H1 (cell line): ENCODE data around the gene NEDD4L. TPM values are rescaled to one million over a fixed set of nuclear protein-coding genes. Genes with fewer than 3 reads are reported as not detected.

Experiments used
- CTCF ChIA-PET: fragments of 300-600 bp; sonication (Branson Sonifier 250); formaldehyde crosslinking; loops from one replicate; lab custom pipeline; 2021; ENCODE audit not compliant: partially characterized antibody; lab: Charles Lee
- POLR2A ChIA-PET: fragments of 300-600 bp; sonication (Branson Sonifier 250); formaldehyde crosslinking; loops from one replicate; lab custom pipeline; 2021; ENCODE audit warnings: inconsistent platforms; ENCODE audit not compliant: partially characterized antibody; lab: Charles Lee
- DNase-seq, 2 experiments: peaks; one replicate each; pipeline versions ENCODE4 v3.0.0 to v3.0.0-alpha.2; 2010 to 2022; ENCODE audit warnings: low spot score in 2 of 2, low read depth in 1 of 2, mixed read lengths in 1 of 2
- FAIRE-seq: peaks from 2 replicates; lab custom pipeline; 2011; peaks lifted over from hg19 to GRCh38; lab: Jason Lieb, UNC
- H2AFZ ChIP-seq: 2 replicates; pipeline ENCODE4 v1.8.1; 2012; ENCODE audit warnings: low read length, inconsistent platforms
- H2AK5ac ChIP-seq: 2 replicates; pipeline ENCODE4 v1.6.1; 2013; ENCODE audit warnings: low read depth, low read length
- H2BK120ac ChIP-seq: replicated peaks from 2 replicates; pipeline ENCODE3; 2013; ENCODE audit warnings: low read depth, low read length, inconsistent platforms
- H2BK12ac ChIP-seq: 2 replicates; pipeline ENCODE4 v1.6.1; 2013; ENCODE audit warnings: low read depth, low read length
- H2BK15ac ChIP-seq: 2 replicates; pipeline ENCODE4 v1.6.1; 2013; ENCODE audit warnings: low read length
- H2BK20ac ChIP-seq: 2 replicates; pipeline ENCODE4 v1.6.1; 2013; ENCODE audit warnings: low read length
- H2BK5ac ChIP-seq: 2 replicates; pipeline ENCODE4 v1.6.1; 2013; ENCODE audit warnings: low read depth, low read length
- H3K14ac ChIP-seq: 2 replicates; pipeline ENCODE4 v1.6.1; 2013; ENCODE audit warnings: inconsistent platforms; ENCODE audit not compliant: insufficient read length
- H3K18ac ChIP-seq: 2 replicates; pipeline ENCODE4 v1.6.1; 2013; ENCODE audit warnings: low read length; ENCODE audit errors: extremely low read depth
- H3K23ac ChIP-seq: 2 replicates; pipeline ENCODE4 v1.6.1; 2013; ENCODE audit warnings: inconsistent platforms; ENCODE audit not compliant: insufficient read length
- H3K23me2 ChIP-seq: 2 replicates; pipeline ENCODE4 v1.6.1; 2013; ENCODE audit warnings: low read depth, low read length
- H3K27ac ChIP-seq: 2 replicates; pipeline ENCODE4 v1.6.1; 2011; ENCODE audit warnings: low read depth, low read length, inconsistent platforms
- H3K27me3 ChIP-seq, 4 experiments: replicated peaks in 1 of 4; 1 replicate in 1 of 4; 2 replicates in 3 of 4; pipeline versions ENCODE4 v1.6.1 to v1.8.1; 2011 to 2013; ENCODE audit warnings: low read length in 3 of 4, mild to moderate bottlenecking in 3 of 4, inconsistent platforms in 2 of 4, mixed read lengths in 2 of 4, moderate library complexity in 1 of 4; ENCODE audit not compliant: control insufficient read depth in 3 of 4, insufficient read depth in 3 of 4; ENCODE audit errors: extremely low read depth in 1 of 4
- H3K36me3 ChIP-seq, 4 experiments: 2 replicates each; pipeline versions ENCODE4 v1.6.1 to v1.8.1; 2011 to 2013; ENCODE audit warnings: mild to moderate bottlenecking in 4 of 4, low read length in 3 of 4, moderate library complexity in 2 of 4, control low read depth in 1 of 4, inconsistent platforms in 1 of 4; ENCODE audit not compliant: insufficient read depth in 4 of 4, control insufficient read depth in 2 of 4
- H3K4ac ChIP-seq: replicated peaks from 2 replicates; pipeline ENCODE3; 2013; ENCODE audit warnings: low read length, low read depth, mixed read lengths, inconsistent platforms; ENCODE audit not compliant: insufficient read length
- H3K4me1 ChIP-seq, 4 experiments: replicated peaks in 1 of 4; 1 replicate in 1 of 4; 2 replicates in 3 of 4; pipeline versions ENCODE4 v1.6.1 to v1.8.1; 2011 to 2013; ENCODE audit warnings: low read length in 3 of 4, inconsistent platforms in 2 of 4, mixed read lengths in 1 of 4; ENCODE audit not compliant: insufficient read depth in 4 of 4, control insufficient read depth in 3 of 4
- H3K4me2 ChIP-seq, 2 experiments: 2 replicates each; pipeline versions ENCODE4 v1.6.1 to v1.8.1; 2011 to 2013; ENCODE audit warnings: low read depth in 2 of 2, low read length in 2 of 2, control low read depth in 1 of 2, inconsistent platforms in 1 of 2, mild to moderate bottlenecking in 1 of 2; ENCODE audit not compliant: insufficient read depth in 1 of 2
- H3K4me3 ChIP-seq, 4 experiments: fragments of 200-600, 300-600 bp in 1 of 4; sonication (generic), shearing (Covaris generic), sonication (Bioruptor Twin) in 1 of 4; 2 replicates each; pipeline versions ENCODE4 v1.5.1 to v1.8.1; 2011 to 2016; ENCODE audit warnings: low read length in 4 of 4, low read depth in 3 of 4, control low read depth in 2 of 4, inconsistent platforms in 2 of 4, mild to moderate bottlenecking in 2 of 4, mixed read lengths in 1 of 4, moderate library complexity in 1 of 4; ENCODE audit not compliant: insufficient read depth in 2 of 4; ENCODE audit errors: extremely low read depth in 1 of 4
- H3K56ac ChIP-seq: replicated peaks from 2 replicates; pipeline ENCODE3; 2013; ENCODE audit warnings: low read depth, mild to moderate bottlenecking, mixed read lengths, low read length, inconsistent platforms; ENCODE audit not compliant: insufficient read length
- H3K79me1 ChIP-seq: 2 replicates; pipeline ENCODE4 v1.6.1; 2013; ENCODE audit warnings: low read depth, low read length, control low read depth
- H3K79me2 ChIP-seq, 2 experiments: 2 replicates each; pipeline versions ENCODE4 v1.6.1 to v1.8.1; 2012 to 2013; ENCODE audit warnings: low read length in 2 of 2, mild to moderate bottlenecking in 2 of 2, inconsistent platforms in 1 of 2; ENCODE audit not compliant: insufficient read depth in 2 of 2, control insufficient read depth in 1 of 2
- H3K9ac ChIP-seq, 4 experiments: replicated peaks in 1 of 4; 1 replicate in 1 of 4; 2 replicates in 3 of 4; pipeline versions ENCODE4 v1.6.1 to v1.8.1; 2011 to 2013; ENCODE audit warnings: low read depth in 3 of 4, low read length in 3 of 4, control low read depth in 2 of 4, mild to moderate bottlenecking in 2 of 4, moderate library complexity in 2 of 4, inconsistent platforms in 1 of 4; ENCODE audit errors: extremely low read depth in 1 of 4
- H3K9me3 ChIP-seq, 2 experiments: 2 replicates each; pipeline versions ENCODE4 v1.6.1 to v1.8.1; 2012 to 2013; ENCODE audit warnings: mild to moderate bottlenecking in 2 of 2, moderate library complexity in 2 of 2, control low read depth in 1 of 2, inconsistent platforms in 1 of 2, low read depth in 1 of 2, low read length in 1 of 2, mixed read lengths in 1 of 2; ENCODE audit not compliant: insufficient read depth in 2 of 2
- H4K20me1 ChIP-seq, 2 experiments: replicated peaks in 1 of 2; 2 replicates each; pipeline versions ENCODE3 to v1.8.1; 2011 to 2013; ENCODE audit warnings: inconsistent platforms in 2 of 2, low read length in 2 of 2, mild to moderate bottlenecking in 1 of 2; ENCODE audit not compliant: insufficient read depth in 2 of 2, control insufficient read depth in 1 of 2
- H4K5ac ChIP-seq: 2 replicates; pipeline ENCODE4 v1.6.1; 2013; ENCODE audit warnings: low read length, low read depth, mixed read lengths, inconsistent platforms; ENCODE audit not compliant: insufficient read length
- H4K8ac ChIP-seq: 2 replicates; pipeline ENCODE4 v1.8.0; 2013; ENCODE audit warnings: mild to moderate bottlenecking, moderate library complexity, low read length, inconsistent platforms; ENCODE audit not compliant: insufficient read depth; ENCODE audit errors: extremely low read depth
- H4K91ac ChIP-seq: replicated peaks from 2 replicates; pipeline ENCODE3; 2013; ENCODE audit warnings: low read length, mixed read lengths, inconsistent platforms; ENCODE audit not compliant: insufficient read length
- ATF3 ChIP-seq: IDR thresholded peaks from 2 replicates; pipeline ENCODE4 v1.6.1; 2011; ENCODE audit warnings: low read depth, mild to moderate bottlenecking, low read length; ENCODE audit not compliant: insufficient read depth
- CTBP2 ChIP-seq: IDR thresholded peaks from 2 replicates; pipeline ENCODE4 v1.7.0; 2011; ENCODE audit warnings: borderline replicate concordance, mild to moderate bottlenecking, moderate library complexity, mixed read lengths, low read length; ENCODE audit not compliant: insufficient read depth, insufficient read length
- EGR1 ChIP-seq: IDR thresholded peaks from 2 replicates; pipeline ENCODE4 v1.6.1; 2011; ENCODE audit warnings: low read depth, low read length, borderline replicate concordance
- NRF1 ChIP-seq: IDR thresholded peaks from 2 replicates; pipeline ENCODE4 v1.6.1; 2011; ENCODE audit warnings: mild to moderate bottlenecking, low read depth, low read length, improper control_type of control experiment
- SIX5 ChIP-seq: IDR thresholded peaks from 2 replicates; pipeline ENCODE4 v1.6.1; 2011; ENCODE audit warnings: mild to moderate bottlenecking, low read depth, low read length
- TCF12 ChIP-seq: IDR thresholded peaks from 2 replicates; pipeline ENCODE4 v1.6.1; 2011; ENCODE audit warnings: low read depth, mild to moderate bottlenecking, low read length
- TEAD4 ChIP-seq: IDR thresholded peaks from 2 replicates; pipeline ENCODE4 v1.6.1; 2012; ENCODE audit warnings: low read depth, low read length, inconsistent platforms, mixed read lengths
- WGBS, 2 experiments: shearing (Covaris generic) in 1 of 2; methylation state at CpG; one replicate each; pipeline versions ENCODE4 v1.1.6 to v1.1.7; 2013 to 2015; ENCODE audit warnings: low lambda C conversion rate in 2 of 2, mixed read lengths in 2 of 2, inconsistent platforms in 1 of 2, low coverage in 1 of 2, missing lambda C conversion rate in 1 of 2; ENCODE audit not compliant: insufficient replicate concordance in 2 of 2, insufficient coverage in 1 of 2, insufficient read length in 1 of 2; ENCODE audit errors: extremely low coverage in 1 of 2, missing lambda C conversion rate in 1 of 2; 5-methylcytosine and 5-hydroxymethylcytosine counted together
- polyA plus RNA-seq, 7 experiments: library from polyadenylated mRNA; depleted of rRNA in 3 of 7; stranded (reverse) in 5 of 7; unstranded in 2 of 7; fragments of >200 nt in 5 of 7; fragments of 200-250 nt in 2 of 7; gene quantifications; 1 replicate in 5 of 7; 2 replicates in 1 of 7; 4 replicates in 1 of 7; pipeline versions ENCODE4 v1.2.1 to v1.2.3, GENCODE V29; 2011 to 2013; ENCODE audit warnings: missing spikeins in 2 of 7, mixed read lengths in 2 of 7
- total RNA-seq: library from RNA; stranded (reverse); fragmentation: NEBNext Ultra II Directional; extraction: Animal tissue kit (Norgen Biotek cat#: 25700); gene quantifications from 2 replicates; pipeline ENCODE4 v1.2.1, GENCODE V29; 2021

NEDD4L gene
- total and polyA plus RNA-seq, 2 of the 8 experiments (the other 6 are each of a cell fraction or from before 2014, with no cell fraction given), result 37.3 to 69.8 TPM

GRCh38 chr18:58112174-58112573, 68.1 kb downstream of the NEDD4L start:
- Histone ChIP-seq H3K36me3 (no peaks in the 10 kb centered on the region), H2AK5ac (no peak overlapping the region), H4K5ac (no peak overlapping the region), H3K56ac (no peak overlapping the region), H3K4me3 (no peak overlapping the region), H3K4me2 (no peak overlapping the region), H4K8ac (no peak overlapping the region), H3K18ac (no peak overlapping the region), H3K14ac (no peak overlapping the region), H4K20me1 (peaks cover 3 to 6% of the 10 kb centered on the region in 2 experiments), H3K23ac (no peak overlapping the region), H3K79me1 (peaks cover 12% of the 10 kb centered on the region), H3K4ac (no peak overlapping the region), H3K79me2 (peaks cover 0 to 70% of the 10 kb centered on the region in 2 experiments; a peak in 3 of 4 replicates), H3K9me3 (no peaks in the 10 kb centered on the region), H2BK120ac (no peak overlapping the region), H2BK12ac (no peak overlapping the region), H2BK5ac (no peak overlapping the region), H3K4me1 (peaks cover 0 to 16% (median 7%) of the 10 kb centered on the region in 4 experiments; a peak in 6 of 7 replicates), H2AFZ (no peak overlapping the region), H3K27ac (no peak overlapping the region), H3K27me3 (no peaks in the 10 kb centered on the region), H2BK15ac (no peak overlapping the region), H4K91ac (no peak overlapping the region), H3K9ac (no peak overlapping the region), H3K23me2 (no peaks in the 10 kb centered on the region), H2BK20ac (no peak overlapping the region)
- ChIA-PET CTCF (interaction anchor here (1.0 to 4.4 kb wide), 4 partner anchors 10 to 69 kb away, joined by 3 to 19 read pairs (median 4); partner anchors contain the start of gene NEDD4L), POLR2A (no interaction called here)
- TF ChIP-seq CTBP2 (no peak), NRF1 (no peak), EGR1 (no peak), TEAD4 (no peak), TCF12 (no peak), SIX5 (no peak), ATF3 (no peak)
- no peak for FAIRE-seq
- no peak for DNase-seq
- 92% methylated on average over 1 of the region's 1 CpG; no CpG with 5 or more reads in 1 of the 2 experiments for WGBS, 2 experiments
